ENCODE results near the gene CCDC85C.
A peak's percentile ranks its signal among the peaks of the same experiment; 100 is the strongest.

Gene CCDC85C

DNA sequence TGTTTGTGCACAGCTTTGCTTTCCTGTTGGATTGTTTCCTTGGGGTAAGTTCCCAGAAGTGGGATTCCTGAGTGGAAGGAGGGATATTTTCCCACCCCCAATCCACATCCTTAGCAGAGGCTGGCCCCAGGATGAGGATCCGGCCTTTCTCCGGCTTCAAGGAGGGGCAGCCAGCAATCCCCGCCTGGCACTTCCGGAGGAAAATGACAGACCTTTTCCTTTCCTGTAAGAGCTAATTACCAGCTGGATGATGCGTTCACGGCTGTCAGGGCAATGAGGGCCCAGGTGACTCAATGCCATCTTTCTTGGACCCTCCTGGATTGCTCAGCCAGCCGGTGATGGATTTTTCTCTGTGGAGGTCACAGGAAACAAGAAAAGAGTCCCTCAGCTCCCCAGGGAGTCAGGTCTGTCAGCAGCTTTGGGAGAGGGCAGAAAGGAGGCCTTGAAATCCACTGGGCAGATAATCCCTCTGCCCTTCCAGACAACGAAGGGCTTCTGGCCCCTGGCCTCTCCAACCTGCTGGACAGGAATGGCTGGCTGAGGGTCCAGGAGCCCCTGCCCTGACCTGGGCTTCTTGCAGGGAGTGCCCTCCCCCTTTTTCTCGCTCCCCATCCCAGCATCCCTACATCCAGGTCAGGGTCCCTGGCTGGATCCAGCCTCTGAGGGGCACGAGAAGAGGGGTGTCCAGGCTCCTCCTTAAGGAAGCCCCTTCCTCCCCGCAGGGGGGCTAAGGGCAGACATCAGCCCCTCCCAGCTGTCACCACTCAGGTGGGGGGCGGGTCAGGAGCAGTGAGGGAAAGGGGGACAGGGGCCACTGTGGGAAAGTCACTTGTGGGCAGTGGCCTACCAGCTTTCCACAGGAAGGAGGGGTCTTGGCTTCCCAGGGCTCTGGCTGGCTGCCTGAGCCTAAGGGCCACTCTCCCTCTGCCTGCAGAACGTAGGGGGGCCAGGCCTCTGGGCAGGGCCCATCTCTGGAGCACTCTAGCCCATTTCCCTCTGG, 16.1 kb upstream of the CCDC85C start:
- Mint-ChIP-seq H3K9me3 (no peaks in the 10 kb centered on the region), H3K4me1 (ENCODE audit: low read depth) (no peaks in the 10 kb centered on the region), H3K27ac (no peak overlapping the region), H3K27me3 (peaks cover 25% of the 10 kb centered on the region), H3K4me3 (no peak overlapping the region), H3K36me3 (ENCODE audit: low read depth) (no peaks in the 10 kb centered on the region)

DNA sequence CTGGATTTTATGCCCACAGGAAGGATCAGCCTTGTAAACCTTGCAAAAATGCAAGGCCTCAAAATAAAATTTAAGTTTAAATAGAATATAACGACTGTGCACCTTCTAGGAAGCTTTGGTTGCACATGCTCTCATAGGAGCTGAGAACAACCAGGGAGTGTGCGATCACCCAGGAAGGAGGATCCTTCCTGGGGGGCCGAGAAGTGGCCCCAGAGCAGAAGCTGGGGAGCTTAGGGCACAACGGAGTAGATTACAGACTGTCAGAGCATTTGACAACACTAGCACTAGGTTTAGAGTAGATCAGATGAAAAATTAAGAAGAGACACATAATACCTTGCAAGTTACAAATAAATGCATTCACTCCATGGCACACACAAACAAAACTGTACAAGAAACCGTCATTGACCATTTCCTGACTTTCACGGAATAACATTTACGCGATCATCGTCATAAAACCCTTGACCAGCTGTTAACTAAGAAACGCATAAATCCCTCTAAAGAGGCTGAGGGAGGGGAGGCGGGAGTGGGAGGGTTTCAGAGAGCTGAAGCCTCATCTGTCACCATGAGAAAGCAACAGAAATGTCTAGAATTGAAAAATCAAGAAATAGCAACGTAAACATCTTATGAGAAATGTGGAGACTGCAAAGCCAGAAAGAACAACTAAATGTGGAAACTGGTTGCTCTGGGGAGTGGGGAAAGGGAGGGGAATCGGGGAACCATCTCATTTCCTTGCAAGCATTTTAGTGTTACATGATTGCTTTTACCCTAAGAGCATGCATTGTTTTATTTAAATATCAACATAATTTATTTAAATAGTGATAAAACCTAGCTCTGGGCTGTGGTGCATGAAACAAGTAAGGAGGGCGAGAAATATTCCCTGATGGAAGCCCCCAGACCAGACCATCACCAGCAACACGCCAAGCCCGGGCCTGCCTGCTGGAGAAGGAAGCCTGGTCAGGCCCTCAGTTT, 13.1 kb upstream of the CCDC85C start:
- H3K36me3 Mint-ChIP-seq (ENCODE audit: low read depth) = no peaks in the 10 kb centered on the region
- peaks cover 14% of the 10 kb centered on the region for H3K27me3 Mint-ChIP-seq
- H3K9me3 Mint-ChIP-seq = no peaks in the 10 kb centered on the region
- peaks cover 1% of the 10 kb centered on the region for H3K4me1 Mint-ChIP-seq (ENCODE audit: low read depth)
- no peak overlapping the region for H3K4me3 Mint-ChIP-seq
- no peak overlapping the region for H3K27ac Mint-ChIP-seq

DNA sequence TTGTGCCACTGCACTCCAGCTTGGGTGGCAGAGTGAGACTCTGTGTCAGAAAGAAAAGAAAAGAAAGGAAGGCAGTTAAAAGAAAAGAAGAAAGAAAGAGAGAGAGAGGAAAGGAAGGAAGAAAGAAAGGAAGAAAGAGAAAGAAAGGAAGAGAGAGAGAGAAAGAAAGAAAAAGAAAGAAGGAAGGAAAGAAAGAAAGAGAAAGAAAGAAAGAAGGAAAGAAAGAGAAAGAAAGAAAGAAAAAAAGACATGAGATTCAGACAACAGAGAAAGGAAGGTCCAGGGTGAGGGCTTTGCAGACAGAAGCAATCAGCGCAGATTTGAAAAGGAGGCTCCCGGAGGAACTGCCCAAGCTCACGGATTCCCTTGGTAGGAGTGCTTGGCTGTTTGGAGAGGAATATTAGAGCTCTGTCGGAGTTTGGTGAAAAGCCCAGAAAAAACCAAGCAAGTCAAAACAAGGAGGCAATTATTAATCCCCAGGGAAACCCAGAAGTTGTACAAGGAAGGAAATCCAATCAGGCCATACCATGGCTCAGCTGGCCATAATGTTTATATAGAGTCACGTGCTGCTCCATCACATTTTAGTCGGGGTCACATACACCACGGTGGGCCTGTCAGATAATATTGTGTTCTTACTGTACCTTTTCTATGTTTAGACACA, 11.6 kb upstream of the CCDC85C start:
- Mint-ChIP-seq H3K9me3 (no peaks in the 10 kb centered on the region), H3K27me3 (peaks cover 10% of the 10 kb centered on the region), H3K4me1 (ENCODE audit: low read depth) (peaks cover 4% of the 10 kb centered on the region), H3K27ac (no peak overlapping the region), H3K4me3 (no peak overlapping the region), H3K36me3 (ENCODE audit: low read depth) (no peaks in the 10 kb centered on the region)

DNA sequence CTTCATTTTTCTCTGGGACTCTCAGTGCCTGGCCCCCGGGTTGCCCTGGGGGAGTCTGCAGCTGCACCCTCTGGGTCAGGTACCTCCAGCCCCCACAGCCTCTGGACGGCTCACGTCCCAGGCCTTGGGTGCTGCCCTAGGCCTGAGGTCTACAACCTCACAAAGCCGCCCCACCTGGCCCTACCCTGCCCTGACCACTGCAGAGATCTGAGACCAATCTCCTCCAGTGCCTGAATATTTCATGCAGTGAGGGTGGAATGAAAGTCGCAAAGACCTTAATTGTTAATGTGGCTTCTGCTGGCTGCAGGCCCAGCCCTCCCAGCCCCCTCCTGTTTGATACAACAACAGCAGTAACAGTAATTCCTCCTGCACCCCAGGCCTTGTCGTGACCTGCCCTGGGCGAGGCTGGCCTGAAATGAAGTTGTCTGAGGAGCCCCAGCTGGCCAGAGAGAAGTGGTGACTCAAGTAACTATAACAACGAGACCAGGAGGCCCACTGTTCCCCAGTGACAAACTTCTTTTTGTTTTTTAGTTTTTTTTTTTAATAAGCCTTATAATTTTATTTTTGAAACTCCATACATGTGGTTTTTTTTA, 8.8 kb upstream of the CCDC85C start:
- Mint-ChIP-seq H3K4me3 (no peak overlapping the region), H3K4me1 (ENCODE audit: low read depth) (peaks cover 4% of the 10 kb centered on the region), H3K9me3 (no peaks in the 10 kb centered on the region), H3K27me3 (peaks cover 10% of the 10 kb centered on the region), H3K36me3 (ENCODE audit: low read depth) (no peaks in the 10 kb centered on the region), H3K27ac (no peak overlapping the region)

DNA sequence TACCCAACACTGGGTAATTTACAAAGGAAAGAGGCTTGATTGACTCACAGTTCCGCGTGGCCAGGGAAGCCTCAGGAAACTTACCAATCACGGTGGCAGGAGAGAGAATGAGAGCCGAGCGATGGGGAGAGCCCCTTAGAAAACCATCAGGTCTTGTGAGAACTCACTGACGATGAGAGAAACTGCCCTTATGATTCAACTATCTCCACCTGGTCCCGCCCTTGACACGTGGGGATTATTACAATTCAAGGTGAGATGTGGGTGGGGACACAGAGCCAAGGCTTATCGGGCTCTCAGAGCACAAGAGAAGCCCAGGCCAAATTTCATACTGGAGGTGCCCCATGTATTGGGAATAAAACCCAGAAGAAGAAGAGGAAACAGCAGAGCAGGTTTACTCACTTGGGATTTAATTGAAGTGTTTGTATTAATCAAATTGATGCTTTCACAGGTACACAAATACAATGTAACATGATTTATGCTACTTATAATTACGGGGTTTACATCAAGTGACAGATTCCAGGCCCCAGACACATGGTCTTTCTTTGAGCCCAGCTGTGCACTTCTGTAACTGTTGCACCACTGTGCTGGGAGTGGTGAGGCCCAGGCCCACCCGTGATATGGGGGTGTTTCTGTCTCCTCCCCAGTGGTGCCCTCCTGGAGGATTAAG, 8.2 kb upstream of the CCDC85C start:
- no peak overlapping the region for H3K4me3 Mint-ChIP-seq
- peaks cover 4% of the 10 kb centered on the region for H3K4me1 Mint-ChIP-seq (ENCODE audit: low read depth)
- peaks cover 9% of the 10 kb centered on the region for H3K27me3 Mint-ChIP-seq
- no peak overlapping the region for H3K27ac Mint-ChIP-seq
- no peaks in the 10 kb centered on the region for H3K36me3 Mint-ChIP-seq (ENCODE audit: low read depth)
- no peaks in the 10 kb centered on the region for H3K9me3 Mint-ChIP-seq

DNA sequence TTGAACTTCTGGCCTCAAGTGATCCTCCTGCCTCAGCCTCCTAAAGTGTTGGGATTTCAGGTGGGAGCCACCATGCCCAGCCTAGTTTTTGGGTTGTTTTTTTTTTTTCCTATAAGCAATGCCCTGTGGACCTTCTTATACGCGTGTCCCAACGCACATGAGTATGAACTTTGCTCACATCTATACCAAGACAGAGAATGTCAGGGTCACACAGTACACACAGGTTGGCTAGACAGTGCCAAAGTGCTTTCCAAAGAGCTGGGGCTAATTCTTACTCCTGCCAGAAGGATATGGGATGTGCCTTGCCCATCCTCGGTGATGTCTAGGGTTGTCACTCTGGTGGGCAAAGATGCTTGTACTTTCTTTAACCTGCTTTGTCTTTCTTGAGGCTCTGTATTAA, 7.6 kb upstream of the CCDC85C start:
- H3K4me1 Mint-ChIP-seq (ENCODE audit: low read depth) = peaks cover 4% of the 10 kb centered on the region

DNA sequence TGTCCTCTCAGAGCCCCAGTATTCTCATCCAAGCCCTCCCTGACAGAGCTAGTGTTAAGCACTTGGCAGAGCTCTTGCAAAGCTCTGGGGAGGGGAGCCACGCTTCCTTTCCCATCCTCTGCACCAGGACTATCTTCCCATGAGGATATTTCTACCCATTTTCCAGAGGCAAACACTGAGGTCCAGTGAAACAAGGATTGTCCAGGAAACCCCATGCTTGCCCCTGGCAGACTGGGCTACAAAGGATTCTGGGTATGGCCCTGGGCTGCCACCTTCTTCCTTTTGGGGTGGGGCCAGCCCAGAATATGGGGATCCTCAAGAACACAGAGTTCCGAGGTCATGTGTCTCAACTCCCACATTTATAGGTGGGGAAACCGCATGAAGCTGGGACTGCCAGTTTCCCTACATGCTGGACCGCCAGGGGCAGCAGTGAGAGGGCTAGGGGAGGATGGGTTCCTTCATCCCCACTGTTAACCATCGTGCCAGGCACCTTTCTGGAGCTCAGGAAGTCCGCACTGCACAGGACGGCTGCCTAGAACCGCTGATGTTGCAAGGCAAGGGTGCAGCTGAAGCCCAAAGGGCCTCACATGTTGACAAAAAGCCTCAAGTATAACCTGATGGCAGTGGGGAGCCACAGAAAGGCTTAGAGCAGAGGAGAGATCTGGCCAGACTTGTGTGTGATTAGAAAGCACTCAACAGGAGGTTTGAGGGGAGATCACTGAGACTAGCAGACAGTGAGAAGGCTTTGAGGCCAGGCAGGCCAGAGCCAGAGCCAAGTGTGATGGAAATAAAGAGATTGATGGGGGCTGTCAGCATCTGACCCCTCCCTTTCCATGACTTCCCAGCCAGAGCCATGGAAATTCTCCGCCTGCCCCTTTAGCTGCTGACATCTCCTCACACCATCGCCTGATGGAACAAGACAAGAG, 5.5 kb upstream of the CCDC85C start:
- peaks cover 10% of the 10 kb centered on the region for H3K4me1 Mint-ChIP-seq (ENCODE audit: low read depth)
- H3K4me3 Mint-ChIP-seq = no peak overlapping the region
- H3K9me3 Mint-ChIP-seq = no peaks in the 10 kb centered on the region
- no peaks in the 10 kb centered on the region for H3K27me3 Mint-ChIP-seq
- no peaks in the 10 kb centered on the region for H3K36me3 Mint-ChIP-seq (ENCODE audit: low read depth)
- no peak overlapping the region for H3K27ac Mint-ChIP-seq

More for the DNA sequence above, 7.6 kb upstream of the CCDC85C start:
- no peaks in the 10 kb centered on the region for H3K36me3 Mint-ChIP-seq (ENCODE audit: low read depth)
- no peaks in the 10 kb centered on the region for H3K9me3 Mint-ChIP-seq
- H3K27me3 Mint-ChIP-seq = peaks cover 7% of the 10 kb centered on the region
- no peak overlapping the region for H3K27ac Mint-ChIP-seq
- no peak overlapping the region for H3K4me3 Mint-ChIP-seq

DNA sequence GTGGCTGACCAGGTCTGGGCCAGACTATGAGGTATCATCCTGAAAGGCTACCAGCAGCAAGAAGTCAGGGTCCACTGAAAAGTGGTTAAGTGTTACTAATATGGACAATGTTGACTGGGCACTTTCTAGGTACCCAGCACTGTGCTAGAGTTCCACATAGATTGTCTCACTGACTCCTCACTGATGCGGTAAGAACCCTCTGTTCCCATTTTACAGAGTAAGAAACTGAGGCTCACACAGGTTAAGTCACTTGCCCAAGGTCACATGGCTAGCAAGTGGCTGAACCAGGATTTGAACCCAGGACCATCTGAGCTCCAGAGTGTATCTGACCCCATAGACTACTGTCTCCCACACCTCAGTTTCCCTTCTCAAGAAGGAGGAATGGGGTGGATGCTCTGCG, 4.6 kb upstream of the CCDC85C start:
- Mint-ChIP-seq H3K4me1 (ENCODE audit: low read depth) (peaks cover 10% of the 10 kb centered on the region), H3K27me3 (no peaks in the 10 kb centered on the region), H3K9me3 (no peaks in the 10 kb centered on the region), H3K27ac (no peak overlapping the region), H3K4me3 (no peak overlapping the region), H3K36me3 (ENCODE audit: low read depth) (no peaks in the 10 kb centered on the region)

DNA sequence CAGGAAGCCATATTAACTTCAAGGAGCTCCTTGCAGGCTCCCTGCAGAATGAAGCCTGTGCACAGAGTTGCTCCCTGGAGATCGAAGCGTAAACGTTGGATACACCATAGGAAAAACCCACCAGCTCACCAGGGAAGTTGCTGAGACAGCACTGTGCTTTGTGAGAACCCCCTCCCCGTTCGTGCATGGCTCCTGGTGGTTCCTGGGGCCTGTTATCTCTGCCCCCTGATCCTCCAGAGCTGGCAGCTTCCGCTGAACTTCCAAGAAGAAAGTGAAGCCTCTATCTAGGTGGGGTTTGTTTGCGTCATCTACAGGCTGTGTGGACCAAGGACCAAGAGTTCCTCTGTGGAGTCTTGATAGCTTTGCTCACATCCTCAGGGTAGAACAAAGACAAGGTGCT, 2.4 kb upstream of the CCDC85C start:
- peaks cover 5% of the 10 kb centered on the region for H3K27me3 Mint-ChIP-seq
- no peak overlapping the region for H3K4me3 Mint-ChIP-seq
- H3K9me3 Mint-ChIP-seq = no peaks in the 10 kb centered on the region
- no peaks in the 10 kb centered on the region for H3K36me3 Mint-ChIP-seq (ENCODE audit: low read depth)
- H3K27ac Mint-ChIP-seq = no peak overlapping the region
- H3K4me1 Mint-ChIP-seq (ENCODE audit: low read depth) = peaks cover 19% of the 10 kb centered on the region

DNA sequence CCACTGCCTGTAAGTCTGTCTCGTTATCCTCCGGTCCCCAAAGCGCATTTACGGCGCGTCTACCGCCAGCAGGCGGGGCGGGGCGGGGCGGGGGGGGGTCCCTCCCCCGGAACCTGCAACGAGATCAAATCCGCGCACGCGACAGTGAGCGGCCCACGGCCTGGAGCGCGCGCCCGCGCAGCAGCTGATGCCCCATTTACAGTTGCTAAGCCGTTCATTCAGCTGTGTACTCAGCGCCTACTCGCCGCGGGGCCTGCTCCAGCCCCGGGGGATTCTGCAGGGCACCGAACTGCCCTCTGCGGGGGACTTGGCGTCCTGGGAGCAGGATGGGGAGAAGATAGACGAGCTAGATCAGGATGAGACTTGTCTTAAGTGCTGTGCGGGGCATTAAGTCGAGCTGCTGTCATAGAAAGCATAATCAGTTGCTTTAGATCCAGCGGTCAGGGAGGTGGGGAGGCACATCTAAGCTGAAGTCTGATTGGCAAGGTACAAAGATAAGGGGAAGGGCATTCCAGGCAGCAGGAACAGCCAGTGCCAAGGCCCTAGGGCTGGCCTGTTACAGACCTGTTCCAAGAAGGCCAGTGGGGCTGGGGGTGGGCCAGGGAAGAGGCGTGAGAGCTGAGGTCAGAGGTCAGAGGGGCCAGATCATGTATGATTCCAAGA, 1.4 kb upstream of the CCDC85C start:
- Mint-ChIP-seq H3K9me3 (no peaks in the 10 kb centered on the region), H3K27ac (no peak overlapping the region), H3K4me3 (peak overlapping the region; percentile 81), H3K4me1 (ENCODE audit: low read depth) (peaks cover 22% of the 10 kb centered on the region), H3K27me3 (peaks cover 5% of the 10 kb centered on the region), H3K36me3 (ENCODE audit: low read depth) (no peaks in the 10 kb centered on the region)

DNA sequence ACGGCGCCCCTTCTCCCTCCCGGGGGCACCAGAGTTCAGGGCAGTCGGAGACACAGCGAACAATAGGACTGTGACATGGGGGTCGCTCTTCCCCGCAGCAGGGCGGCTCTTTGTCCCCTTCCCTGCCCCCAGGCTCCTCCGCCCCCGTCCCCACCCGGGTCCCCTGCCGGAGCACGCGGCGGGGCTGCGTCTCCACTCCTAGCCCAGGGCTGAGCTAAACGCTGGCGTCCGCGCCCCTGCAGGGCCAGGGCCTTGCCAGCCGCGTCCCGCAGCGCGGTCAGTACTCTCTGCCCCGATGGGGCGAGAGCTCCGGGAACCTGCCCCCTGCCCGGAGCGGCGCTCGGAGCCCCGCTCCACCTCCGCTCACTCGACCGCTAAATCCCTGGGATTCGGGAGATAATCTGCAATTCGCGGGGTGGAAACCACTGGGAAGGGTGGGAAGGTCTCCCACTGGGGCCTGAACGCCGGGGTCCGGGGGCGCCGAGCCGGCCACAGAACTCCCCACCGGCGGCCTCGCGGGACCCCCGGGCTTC, 825 bp upstream of the CCDC85C start:
- H3K9me3 Mint-ChIP-seq = no peaks in the 10 kb centered on the region
- H3K4me3 Mint-ChIP-seq = peak overlapping the region; percentile 81
- H3K36me3 Mint-ChIP-seq (ENCODE audit: low read depth) = no peaks in the 10 kb centered on the region
- peaks cover 22% of the 10 kb centered on the region for H3K4me1 Mint-ChIP-seq (ENCODE audit: low read depth)
- peaks cover 5% of the 10 kb centered on the region for H3K27me3 Mint-ChIP-seq
- peak overlapping the region; percentile 16 for H3K27ac Mint-ChIP-seq

DNA sequence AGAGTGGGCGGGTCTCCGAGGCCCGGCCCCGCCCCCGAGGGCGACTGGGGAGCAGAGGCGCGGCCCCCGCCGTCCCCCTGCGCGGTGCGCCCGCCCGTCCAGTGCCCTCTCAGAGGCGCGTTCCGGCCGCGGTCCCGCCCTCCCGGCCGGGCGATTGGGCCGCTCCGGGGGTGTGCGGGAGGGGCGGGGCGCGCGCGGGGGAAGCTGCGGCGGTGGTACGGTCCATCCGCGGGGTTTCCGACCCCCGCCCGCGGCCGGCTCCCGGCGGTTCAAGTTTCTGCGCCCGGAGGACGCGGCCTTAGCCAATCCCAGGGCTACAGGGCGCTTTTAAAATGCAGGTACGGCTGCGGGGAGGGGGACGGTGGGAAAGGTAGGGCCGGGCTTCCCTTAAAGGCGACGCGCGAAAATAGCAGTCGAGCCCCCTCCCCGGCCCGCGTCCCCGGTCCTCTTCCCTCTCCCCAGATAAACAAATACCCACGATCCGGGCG, 315 bp upstream of the CCDC85C start:
- peak overlapping the region; percentile 81 for H3K4me3 Mint-ChIP-seq
- H3K9me3 Mint-ChIP-seq = no peaks in the 10 kb centered on the region
- no peaks in the 10 kb centered on the region for H3K36me3 Mint-ChIP-seq (ENCODE audit: low read depth)
- peaks cover 5% of the 10 kb centered on the region for H3K27me3 Mint-ChIP-seq
- peak overlapping the region; percentile 16 for H3K27ac Mint-ChIP-seq
- H3K4me1 Mint-ChIP-seq (ENCODE audit: low read depth) = peaks cover 22% of the 10 kb centered on the region
